Loucy (cell line): ENCODE results near the gene RNF11.

Experiments
- H2AFZ ChIP-seq: fragments of 200-600 bp; sonication (generic); 2 replicates; pipeline ENCODE4 v1.6.0; 2016; ENCODE audit warnings: antibody characterized with exemption, mild to moderate bottlenecking, low read length, moderate library complexity
- H3F3A ChIP-seq: fragments of 200-600 bp; 2 replicates; pipeline ENCODE4 v1.6.0; 2016; ENCODE audit warnings: antibody characterized with exemption, low read depth, mild to moderate bottlenecking
- H3K27me3 ChIP-seq: fragments of 200-600 bp; sonication (generic); 2 replicates; pipeline ENCODE4 v1.6.1; 2014; ENCODE audit warnings: low read length, mild to moderate bottlenecking; ENCODE audit not compliant: insufficient read depth, poor library complexity, severe bottlenecking
- H3K36me3 ChIP-seq: fragments of 200-600 bp; sonication (generic); 2 replicates; pipeline ENCODE4 v1.6.1; 2016; ENCODE audit warnings: low read length; ENCODE audit not compliant: insufficient read depth
- H3K4me1 ChIP-seq: fragments of 200-600 bp; sonication (generic); 2 replicates; pipeline ENCODE4 v1.5.1; 2014; ENCODE audit warnings: low read length, mild to moderate bottlenecking; ENCODE audit not compliant: insufficient read depth, poor library complexity, severe bottlenecking
- H3K4me2 ChIP-seq: fragments of 200-600 bp; sonication (generic); 2 replicates; pipeline ENCODE4 v1.6.0; 2014; ENCODE audit warnings: antibody characterized with exemption, low read length, low read depth, mild to moderate bottlenecking; ENCODE audit not compliant: poor library complexity, severe bottlenecking
- H3K4me3 ChIP-seq: fragments of 200-600 bp; sonication (generic); 2 replicates; pipeline ENCODE4 v1.5.1; 2014; ENCODE audit warnings: low read length, mild to moderate bottlenecking, mixed read lengths; ENCODE audit not compliant: poor library complexity, severe bottlenecking
- H3K79me2 ChIP-seq: fragments of 200-600 bp; sonication (generic); 2 replicates; pipeline ENCODE4 v1.6.1; 2014; ENCODE audit warnings: low read length; ENCODE audit not compliant: insufficient read depth
- H3K9ac ChIP-seq: fragments of 200-600 bp; sonication (generic); 2 replicates; pipeline ENCODE4 v1.6.0; 2014; ENCODE audit warnings: mild to moderate bottlenecking, low read depth, low read length, moderate library complexity; ENCODE audit not compliant: poor library complexity, severe bottlenecking
- H3K9me2 ChIP-seq: fragments of 200-600 bp; sonication (generic); replicated peaks from 2 replicates; pipeline ENCODE4 v1.6.1; 2016; ENCODE audit warnings: low read depth, low read length, mixed read lengths
- H3K9me3 ChIP-seq: fragments of 200-600 bp; sonication (generic); 2 replicates; pipeline ENCODE4 v1.6.1; 2014; ENCODE audit warnings: mild to moderate bottlenecking, antibody characterized with exemption, low read length, low read depth; ENCODE audit not compliant: insufficient read depth
- H4K20me1 ChIP-seq: fragments of 200-600 bp; sonication (generic); 2 replicates; pipeline ENCODE4 v1.6.0; 2014; ENCODE audit warnings: antibody characterized with exemption, low read length, mild to moderate bottlenecking; ENCODE audit not compliant: insufficient read depth, poor library complexity, severe bottlenecking
- CTCF ChIP-seq: fragments of 200-600 bp; sonication (generic); conservative IDR thresholded peaks from 2 replicates; pipeline ENCODE4 v1.5.1; 2014; ENCODE audit warnings: mild to moderate bottlenecking, antibody characterized with exemption, low read length
- EZH2phosphoT487 ChIP-seq: fragments of 200-600 bp; IDR thresholded peaks from 2 replicates; pipeline ENCODE4 v1.6.1; 2018; ENCODE audit warnings: antibody characterized with exemption, mild to moderate bottlenecking, moderate library complexity, borderline replicate concordance

The RNF11 gene

DNA sequence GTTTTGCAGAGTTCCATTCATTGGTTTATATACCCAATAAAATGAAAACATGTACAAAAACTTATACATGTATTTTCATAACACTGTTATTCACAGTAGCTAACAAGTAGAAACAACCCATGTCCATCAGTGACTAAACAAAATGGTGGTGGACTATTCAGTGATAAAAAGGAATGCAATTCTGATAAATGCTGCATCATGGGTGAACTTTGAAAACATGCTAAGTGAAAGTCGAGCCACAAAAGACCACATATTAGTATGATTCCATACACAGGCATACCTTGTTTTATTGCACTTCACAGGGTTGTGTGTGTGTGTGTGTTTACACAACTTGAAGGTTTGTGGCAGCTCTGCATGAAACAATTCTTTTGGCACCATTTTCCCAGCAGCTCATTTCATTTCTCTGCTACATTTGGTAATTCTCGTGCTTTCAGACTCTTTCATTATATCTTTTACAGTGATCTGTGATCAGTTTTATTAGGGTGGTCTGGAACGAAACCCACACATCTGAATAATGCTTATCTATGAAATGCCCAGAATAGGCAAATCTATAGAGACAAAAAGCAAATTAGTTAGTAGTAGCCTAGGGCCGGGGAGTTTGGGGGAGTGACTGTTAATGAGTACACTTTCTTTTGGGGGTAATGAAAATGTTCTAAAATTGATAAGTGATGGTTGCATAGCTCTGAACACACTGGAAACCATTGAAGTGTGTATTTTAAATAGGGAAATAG, 27.2 kb downstream of the RNF11 start:
- peaks cover 38% of the 10 kb centered on the region for H3K4me1 ChIP-seq
- H3K79me2 ChIP-seq, result peaks cover 94% of the 10 kb centered on the region
- peaks cover 44% of the 10 kb centered on the region for H4K20me1 ChIP-seq

GRCh38 chr1:51264451-51264850, 28.4 kb downstream of the RNF11 start:
- Histone ChIP-seq H3K9me2 (no peaks in the 10 kb centered on the region), H3K4me3 (no peak overlapping the region), H4K20me1 (peaks cover 36% of the 10 kb centered on the region), H3F3A (0 out of 2 replicates have a peak, but pooled peaks cover 2% of the 10 kb centered on the region), H3K27me3 (no peaks in the 10 kb centered on the region), H3K36me3 (0 out of 2 replicates have a peak, but pooled peaks cover 4% of the 10 kb centered on the region), H3K9ac (no peak overlapping the region), H3K9me3 (no peaks in the 10 kb centered on the region), H3K4me2 (no peak overlapping the region), H3K4me1 (peaks cover 38% of the 10 kb centered on the region), H3K79me2 (peaks cover 94% of the 10 kb centered on the region), H2AFZ (no peak overlapping the region)
- TF ChIP-seq CTCF, result no peak
- TF ChIP-seq EZH2phosphoT487, result no peak

More for the DNA sequence above, 27.2 kb downstream of the RNF11 start:
- Histone ChIP-seq H3K9me2 (no peaks in the 10 kb centered on the region), H3F3A (0 out of 2 replicates have a peak, but pooled peaks cover 2% of the 10 kb centered on the region), H3K4me2 (no peak overlapping the region), H2AFZ (no peak overlapping the region), H3K36me3 (no peaks in the 10 kb centered on the region), H3K27me3 (no peaks in the 10 kb centered on the region), H3K9ac (no peak overlapping the region), H3K9me3 (no peaks in the 10 kb centered on the region), H3K4me3 (no peak overlapping the region)
- TF ChIP-seq CTCF, result no peak

GRCh38 chr1:51265618-51266017, 29.5 kb downstream of the RNF11 start:
- no peak overlapping the region for H2AFZ ChIP-seq
- H3K9ac ChIP-seq, result no peak overlapping the region
- H4K20me1 ChIP-seq, result peaks cover 30% of the 10 kb centered on the region
- peaks cover 31% of the 10 kb centered on the region for H3K4me1 ChIP-seq
- H3K4me3 ChIP-seq, result no peak overlapping the region
- H3K9me2 ChIP-seq, result no peaks in the 10 kb centered on the region
- peaks cover 13% of the 10 kb centered on the region; the same call in 1 of the 2 replicates for H3K36me3 ChIP-seq
- peak overlapping the region; percentile 4 for H3K4me2 ChIP-seq
- 0 out of 2 replicates have a peak, but pooled peaks cover 2% of the 10 kb centered on the region for H3F3A ChIP-seq
- no peaks in the 10 kb centered on the region for H3K9me3 ChIP-seq
- H3K79me2 ChIP-seq, result peaks cover 89% of the 10 kb centered on the region
- H3K27me3 ChIP-seq, result no peaks in the 10 kb centered on the region
- TF ChIP-seq EZH2phosphoT487, result no peak
- TF ChIP-seq CTCF, result no peak
